GM12891 (cell line): ENCODE measurements around the gene HOXC4.
A peak's percentile ranks its signal among the peaks of the same experiment; 100 is the strongest.

Source experiments
- DNase-seq: peaks from one replicate; pipeline ENCODE4 v3.0.0; 2011; ENCODE audit warnings: low spot score; ENCODE audit not compliant: insufficient read length
- FAIRE-seq: peaks from 2 replicates; lab custom pipeline; 2011; peaks lifted over from hg19 to GRCh38; lab: Jason Lieb, UNC
- PAX5 ChIP-seq: IDR thresholded peaks from 2 replicates; pipeline ENCODE4 v1.6.1; 2011; ENCODE audit warnings: low read length, moderate library complexity, mild to moderate bottlenecking; ENCODE audit not compliant: insufficient read depth, severe bottlenecking
- POLR2A ChIP-seq: IDR thresholded peaks from 2 replicates; pipeline ENCODE4 v1.6.1; 2011; ENCODE audit warnings: low read depth, low read length, control low read depth
- POLR2AphosphoS5 ChIP-seq: IDR thresholded peaks from 2 replicates; pipeline ENCODE4 v1.6.1; 2011; ENCODE audit warnings: low read depth, low read length, control low read depth
- POU2F2 ChIP-seq: IDR thresholded peaks from 2 replicates; pipeline ENCODE4 v1.6.1; 2011; ENCODE audit warnings: low read depth, mild to moderate bottlenecking, control low read depth, low read length, moderate library complexity
- SPI1 ChIP-seq: IDR thresholded peaks from 2 replicates; pipeline ENCODE4 v1.6.1; 2011; ENCODE audit warnings: low read depth, low read length, control low read depth
- TAF1 ChIP-seq: IDR thresholded peaks from 2 replicates; pipeline ENCODE4 v1.6.1; 2011; ENCODE audit warnings: low read depth, low read length, control low read depth

Gene HOXC4

DNA sequence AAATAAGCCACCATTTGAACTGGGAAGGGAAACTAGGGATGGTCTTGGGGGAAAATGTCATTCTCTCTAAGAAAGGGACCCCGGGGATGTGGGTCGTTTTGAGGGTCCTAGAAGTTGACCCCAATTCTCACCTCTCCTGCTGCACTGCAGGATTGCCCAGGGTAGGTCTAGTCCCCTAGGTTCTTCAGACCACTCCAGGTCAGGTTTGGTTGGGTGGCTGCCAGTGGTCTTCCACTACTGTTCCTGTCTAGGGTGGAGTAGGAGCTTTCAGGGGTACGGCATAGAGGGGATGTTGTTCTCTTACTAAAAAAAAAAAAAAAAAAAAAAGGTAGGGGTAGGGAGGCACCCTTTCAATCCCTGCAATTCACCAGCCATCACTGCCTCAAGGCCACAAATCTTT, 37.6 kb upstream of the HOXC4 start:
- DNase-seq (no peak), FAIRE-seq (no peak)
- TF ChIP-seq TAF1: no peak
- TF ChIP-seq POLR2A: no peak

DNA sequence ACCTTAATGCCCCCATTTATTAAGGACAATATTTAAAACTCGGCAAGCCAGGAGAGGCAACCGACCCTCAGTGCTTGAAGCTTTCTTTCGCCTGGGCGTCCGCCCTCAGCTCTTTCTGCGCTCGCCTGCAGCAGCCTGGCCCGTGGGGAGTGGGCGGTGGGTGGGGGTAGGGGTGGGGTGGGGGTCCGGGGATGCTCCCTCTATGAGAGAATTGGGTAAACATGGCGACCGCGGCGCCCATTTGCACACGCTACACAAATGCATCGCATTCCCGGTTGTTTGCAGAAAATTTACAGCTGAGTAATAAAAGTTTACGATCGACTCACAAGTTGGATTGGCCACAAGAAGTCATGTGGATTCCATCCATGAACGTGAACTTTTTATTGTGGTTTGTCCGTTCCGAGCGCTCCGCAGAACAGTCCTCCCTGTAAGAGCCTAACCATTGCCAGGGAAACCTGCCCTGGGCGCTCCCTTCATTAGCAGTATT, 37.1 kb upstream of the HOXC4 start:
- no peak for DNase-seq
- no peak for FAIRE-seq
- no peak for TF ChIP-seq PAX5
- no peak for TF ChIP-seq TAF1
- no peak for TF ChIP-seq SPI1

DNA sequence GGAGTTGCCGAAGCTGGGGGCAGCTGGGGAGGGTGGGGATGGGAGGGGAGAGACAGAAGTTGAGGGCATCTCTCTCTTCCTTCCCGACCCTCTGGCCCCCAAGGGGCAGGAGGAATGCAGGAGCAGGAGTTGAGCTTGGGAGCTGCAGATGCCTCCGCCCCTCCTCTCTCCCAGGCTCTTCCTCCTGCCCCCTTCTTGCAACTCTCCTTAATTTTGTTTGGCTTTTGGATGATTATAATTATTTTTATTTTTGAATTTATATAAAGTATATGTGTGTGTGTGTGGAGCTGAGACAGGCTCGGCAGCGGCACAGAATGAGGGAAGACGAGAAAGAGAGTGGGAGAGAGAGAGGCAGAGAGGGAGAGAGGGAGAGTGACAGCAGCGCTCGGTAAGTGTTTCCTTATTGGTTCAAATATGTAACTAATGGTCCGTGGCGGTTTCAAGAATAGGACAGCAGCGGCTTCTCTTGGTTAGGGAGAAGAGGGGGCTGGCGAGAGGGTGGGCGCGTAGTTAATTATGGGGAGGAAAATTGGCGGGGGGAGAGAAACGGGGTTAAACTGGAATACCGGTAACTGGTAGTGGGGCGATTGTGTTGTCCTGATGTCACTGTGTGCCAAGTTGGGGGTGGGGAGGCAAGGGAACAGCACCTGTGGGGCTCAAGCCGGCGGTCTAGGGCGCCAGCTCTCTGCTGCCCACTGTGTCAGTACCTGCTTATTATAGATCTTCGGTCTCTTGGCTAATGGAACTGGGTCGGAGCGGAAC, 36.4 kb upstream of the HOXC4 start:
- FAIRE-seq: peak; percentile 31

DNA sequence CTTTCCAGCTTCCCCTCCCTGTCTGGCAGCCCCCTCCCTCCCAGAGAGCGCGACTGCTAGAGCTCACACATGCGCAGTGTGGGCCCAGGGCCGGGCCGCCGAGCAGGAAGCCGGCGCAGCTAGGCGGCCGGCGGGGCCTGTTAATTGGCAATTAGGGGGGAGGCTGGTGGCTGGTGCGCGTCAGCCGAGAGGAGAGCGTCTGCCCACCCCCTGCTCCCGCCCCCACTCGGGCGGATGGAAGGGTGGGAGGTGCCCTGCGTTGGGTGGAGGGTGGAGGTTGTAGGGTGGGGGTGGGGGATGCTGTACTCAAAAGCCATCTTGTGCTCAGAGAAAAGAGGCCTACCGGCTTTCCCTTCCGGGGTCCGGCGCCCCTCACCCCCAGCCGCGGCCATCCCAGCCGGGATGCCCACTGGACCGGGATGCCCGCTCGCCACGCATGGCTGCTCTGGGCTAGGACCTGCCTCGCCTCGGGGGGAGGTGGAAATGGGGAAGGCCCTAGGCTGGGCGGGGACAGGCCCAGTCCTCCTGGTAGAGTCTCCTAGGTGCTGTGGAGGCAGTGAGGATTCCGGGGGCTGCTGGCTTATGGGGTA, 35.7 kb upstream of the HOXC4 start:
- DNase-seq (peak; percentile 95), FAIRE-seq (peak; percentile 81)
- TF ChIP-seq SPI1 (no peak), POU2F2 (no peak), PAX5 (peak; percentile 92), TAF1 (peak; percentile 38; the same call in 1 of the 2 replicates), POLR2AphosphoS5 (no peak), POLR2A (0 out of 2 replicates have a peak, but pooled peaks have one; percentile 28)

More for the DNA sequence above, 36.4 kb upstream of the HOXC4 start:
- no peak for DNase-seq
- no peak for TF ChIP-seq PAX5
- TF ChIP-seq POU2F2: no peak
- no peak for TF ChIP-seq POLR2A
- no peak for TF ChIP-seq POLR2AphosphoS5
- TF ChIP-seq TAF1: no peak
- TF ChIP-seq SPI1: no peak

DNA sequence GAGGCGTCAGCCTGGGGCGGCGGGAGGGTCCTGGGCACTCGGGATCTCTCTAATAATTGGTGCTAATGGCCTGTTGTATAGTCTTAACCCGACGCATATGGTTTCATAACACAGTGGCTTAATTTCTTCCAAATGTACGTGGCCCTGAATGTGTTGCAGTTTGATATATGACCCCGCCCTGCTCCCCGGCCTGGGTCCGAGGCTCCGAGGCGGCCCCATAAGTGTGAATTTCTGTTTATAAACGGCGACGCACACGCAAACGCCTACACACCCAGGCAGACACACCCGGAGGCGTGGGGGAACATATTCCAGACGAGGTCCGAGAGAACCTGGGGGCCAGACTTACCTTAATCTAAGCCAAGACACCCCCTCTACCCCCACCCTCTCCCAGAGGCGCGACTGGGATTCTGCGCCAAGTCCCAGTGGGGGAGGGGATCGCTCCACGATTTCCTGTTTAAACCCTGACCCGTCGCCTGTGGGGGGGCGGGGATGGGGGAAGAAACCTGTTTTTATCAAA, 35.1 kb upstream of the HOXC4 start:
- FAIRE-seq: no peak
- TF ChIP-seq POLR2AphosphoS5 (no peak), SPI1 (no peak), POLR2A (no peak)
- DNase-seq: no peak

DNA sequence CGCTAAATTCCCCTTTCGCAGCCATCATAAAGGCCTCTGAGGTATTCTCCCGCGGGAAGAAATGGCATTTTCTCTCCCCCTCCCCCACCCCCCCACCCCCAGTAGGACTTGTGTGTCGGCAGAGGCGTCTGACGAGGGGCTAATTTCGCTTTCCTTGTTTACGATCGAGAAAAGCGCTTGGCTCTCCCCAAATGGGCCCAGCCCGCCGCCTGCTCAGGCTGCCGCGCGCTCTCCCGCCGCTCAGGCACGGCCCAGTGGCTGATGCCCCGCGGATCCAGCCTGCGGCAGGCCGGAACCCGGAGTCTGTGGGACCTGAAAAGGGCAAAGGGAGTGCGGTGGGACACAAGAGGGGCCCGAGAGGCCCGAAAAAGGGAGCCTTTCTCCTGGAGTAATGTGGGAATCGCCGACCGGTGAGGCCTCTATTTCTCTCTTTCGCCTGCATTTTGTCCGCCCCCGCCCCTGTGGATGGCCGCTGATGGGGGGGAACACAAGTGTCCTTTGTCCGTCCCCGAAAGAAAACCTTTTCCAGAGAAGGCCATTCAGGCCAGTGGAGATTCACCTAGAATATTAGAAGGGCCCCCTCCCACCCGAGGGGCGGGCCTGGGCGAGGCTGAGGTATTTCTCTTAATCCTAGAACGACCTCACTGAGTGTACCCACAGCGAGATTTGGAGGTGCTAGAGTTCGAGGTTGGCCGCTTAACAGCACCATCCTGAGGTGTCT, 34.4 kb upstream of the HOXC4 start:
- no peak for DNase-seq
- FAIRE-seq: no peak
- no peak for TF ChIP-seq POU2F2
- TF ChIP-seq SPI1: no peak

DNA sequence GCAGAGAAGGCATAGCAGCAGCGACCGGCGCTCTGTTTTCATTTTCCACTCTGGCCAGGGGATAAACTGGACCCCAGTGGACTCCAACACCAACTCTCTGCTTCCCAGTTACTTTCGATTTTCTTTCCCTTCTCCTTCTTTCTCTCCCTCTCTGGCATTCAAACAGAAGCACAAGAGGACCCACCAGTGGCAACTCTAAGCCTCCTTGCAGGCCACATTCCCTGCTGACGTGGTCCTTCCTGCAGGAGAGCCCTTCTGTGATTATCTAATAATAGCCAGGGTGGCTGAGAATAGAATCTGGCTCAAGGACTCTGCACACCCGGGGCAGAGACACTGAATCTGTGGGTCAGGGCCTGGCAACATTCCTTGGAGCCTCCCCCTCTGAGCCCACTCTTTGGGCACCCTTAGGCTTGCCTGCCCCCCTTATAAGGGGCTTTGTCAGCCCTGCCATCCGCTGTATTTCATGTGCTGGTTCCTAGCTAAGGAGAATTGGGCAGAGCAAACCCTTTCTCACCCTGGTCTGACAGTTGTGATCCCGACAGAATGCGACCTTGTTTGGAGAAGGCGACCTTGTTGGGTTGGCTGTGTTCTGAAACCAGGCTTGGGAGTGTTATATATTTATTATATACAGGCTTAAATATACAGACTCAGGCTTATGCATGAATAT, 33.6 kb upstream of the HOXC4 start:
- TF ChIP-seq SPI1 (no peak), POLR2A (no peak), POU2F2 (no peak), TAF1 (no peak), POLR2AphosphoS5 (no peak), PAX5 (no peak)
- FAIRE-seq (no peak), DNase-seq (no peak)

DNA sequence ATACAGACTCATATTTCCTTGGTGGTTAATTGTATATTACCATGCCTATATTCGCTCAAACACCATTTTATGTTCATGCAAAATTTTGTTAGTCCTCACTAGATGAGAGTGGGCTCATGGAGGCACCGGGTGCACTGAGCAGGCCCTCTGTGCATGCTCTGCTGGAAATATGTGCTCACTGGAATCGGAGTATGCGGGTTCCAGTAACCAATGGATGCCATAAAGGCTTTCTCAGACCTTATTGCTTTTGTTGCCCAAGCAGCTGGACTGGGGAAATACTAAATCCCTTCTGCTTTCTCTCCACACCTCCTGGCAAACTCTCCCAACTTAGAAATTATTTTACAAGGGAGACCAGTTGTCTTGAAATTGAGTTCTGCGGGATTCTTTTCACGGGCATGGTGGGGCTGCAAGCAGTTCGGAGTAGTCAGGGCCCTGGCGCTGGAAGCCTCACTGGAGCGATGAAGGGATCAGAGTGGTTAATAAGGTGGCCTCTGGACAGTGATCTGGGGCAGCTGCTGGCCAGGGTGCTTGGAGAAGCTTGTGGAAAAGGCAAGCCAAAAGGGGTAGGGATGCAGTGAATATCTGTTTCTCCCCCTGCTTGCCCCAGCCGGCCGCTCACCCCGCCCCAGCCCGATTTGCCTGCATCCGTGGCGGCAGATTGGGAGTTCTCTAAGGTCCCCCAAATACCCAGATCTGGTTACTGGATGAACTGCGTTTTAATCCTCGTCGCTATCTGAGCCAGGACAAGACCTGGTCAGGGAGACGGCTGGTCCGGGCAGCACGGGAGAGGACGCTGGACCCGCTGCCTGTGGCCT, 32.8 kb upstream of the HOXC4 start:
- TF ChIP-seq POLR2A (no peak), SPI1 (no peak), TAF1 (no peak), PAX5 (no peak), POU2F2 (no peak), POLR2AphosphoS5 (no peak)
- DNase-seq: no peak
- FAIRE-seq: no peak
